T47D (cell line): ENCODE measurements around the gene PTPN4.
"Not testable (repeated sequence)": the region's sequence is repeated elsewhere in the genome, so short reads cannot be mapped to it uniquely, and the experiment has no call there.

ENCODE experiments used
- DNase-seq, 2 experiments: peaks; one replicate each; pipeline versions ENCODE4 v3.0.0 to v3.0.0-alpha.2; 2011 to 2012; ENCODE audit warnings: low read depth in 1 of 2, low spot score in 1 of 2
- JUND ChIP-seq: IDR thresholded peaks from 2 replicates; pipeline ENCODE4 v1.6.1; 2012; ENCODE audit warnings: low read depth
- in situ Hi-C: cut with HindIII; loops from 2 replicates; pipeline ENCODE4 v1.10.0; 2016; ENCODE audit warnings: low sequenced_read_pairs, low pct_unique_long_range_greater_than_20kb

PTPN4 gene

DNA sequence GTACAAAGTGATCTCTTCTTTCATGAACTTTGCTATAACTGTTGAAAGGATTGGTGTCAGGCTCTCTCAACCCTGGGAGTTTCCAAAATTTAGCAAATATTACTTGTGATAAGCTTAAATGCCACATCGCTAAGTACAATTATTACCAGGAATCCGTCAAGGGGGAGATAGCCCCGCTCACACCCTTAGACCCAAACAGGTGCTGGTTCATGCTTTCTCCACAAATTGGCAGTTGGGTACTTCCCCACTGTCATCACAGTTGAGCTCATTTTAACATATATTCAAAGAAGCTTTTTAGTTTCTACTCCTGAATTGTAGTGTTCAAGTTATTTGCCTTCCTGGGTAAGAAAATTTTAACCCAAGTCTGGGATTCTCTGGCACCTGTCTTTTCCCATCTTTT, 223.4 kb downstream of the PTPN4 start:
- TF ChIP-seq JUND: no peak
- in situ Hi-C loops: no loop called here

DNA sequence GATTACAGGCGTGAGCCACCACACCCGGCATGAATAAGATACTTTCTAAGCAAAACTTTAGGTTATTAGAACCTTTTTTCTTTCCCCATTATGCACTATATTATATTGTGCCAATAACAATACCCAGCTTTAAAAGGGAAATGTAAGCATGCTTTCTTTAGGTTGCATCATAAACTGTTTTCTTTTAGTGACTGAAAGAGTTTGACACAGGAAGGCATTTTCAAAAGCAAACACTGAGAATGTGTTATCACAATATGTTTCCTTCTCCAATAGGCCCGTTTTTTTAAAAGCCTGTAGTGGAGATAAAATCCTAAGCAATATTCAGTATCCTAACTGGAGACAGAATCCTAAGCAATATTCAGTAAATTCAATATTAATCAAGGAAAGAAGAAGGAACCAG, 236.4 kb downstream of the PTPN4 start:
- no peak for DNase-seq
- in situ Hi-C loops: no loop called here
- no peak for TF ChIP-seq JUND

More for the DNA sequence above, 223.4 kb downstream of the PTPN4 start:
- no peak for DNase-seq

DNA sequence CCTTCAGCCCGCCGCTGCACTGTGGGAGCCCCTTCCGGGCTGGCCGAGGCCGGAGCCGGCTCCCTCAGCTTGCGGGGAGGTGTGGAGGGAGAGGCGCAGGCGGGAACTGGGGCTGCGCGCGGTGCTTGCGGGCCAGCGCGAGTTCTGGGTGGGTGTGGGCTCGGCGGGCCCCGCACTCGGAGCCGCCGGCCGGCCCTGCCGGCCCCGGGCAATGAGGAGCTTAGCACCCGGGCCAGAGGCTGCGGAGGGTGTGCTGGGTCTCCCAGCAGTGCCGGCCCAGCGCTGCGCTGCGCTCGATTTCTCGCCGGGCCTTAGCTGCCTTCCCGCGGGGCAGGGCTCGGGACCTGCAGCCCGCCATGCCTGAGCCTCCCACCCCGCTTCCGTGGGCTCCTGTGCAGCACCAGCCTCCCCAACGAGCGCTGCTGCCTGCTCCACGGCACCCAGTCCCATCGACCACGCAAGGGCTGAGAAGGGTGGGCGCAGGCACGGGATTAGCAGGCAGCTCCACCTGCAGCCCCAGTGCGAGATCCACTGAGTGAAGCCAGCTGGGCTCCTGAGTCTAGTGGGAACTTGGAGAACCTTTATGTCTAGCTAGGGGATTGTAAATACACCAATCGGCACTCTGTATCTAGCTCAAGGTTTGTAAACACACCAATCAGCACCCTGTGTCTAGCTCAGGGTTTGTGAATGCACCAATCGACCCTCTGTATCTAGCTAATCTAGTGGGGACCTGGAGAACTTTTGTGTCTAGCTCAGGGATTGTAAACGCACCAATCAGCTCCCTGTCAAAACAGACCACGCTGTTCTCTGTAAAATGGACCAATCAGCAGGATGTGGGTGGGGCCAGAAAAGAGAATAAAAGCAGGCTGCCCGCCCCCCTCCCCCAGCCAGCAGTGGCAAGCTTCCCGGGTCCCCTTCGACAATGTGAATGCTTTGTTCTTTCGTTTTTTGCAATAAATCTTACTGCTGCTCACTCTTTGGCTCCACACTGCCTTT, 237.5 kb downstream of the PTPN4 start:
- in situ Hi-C loops, DNase-seq: not testable (repeated sequence)

DNA sequence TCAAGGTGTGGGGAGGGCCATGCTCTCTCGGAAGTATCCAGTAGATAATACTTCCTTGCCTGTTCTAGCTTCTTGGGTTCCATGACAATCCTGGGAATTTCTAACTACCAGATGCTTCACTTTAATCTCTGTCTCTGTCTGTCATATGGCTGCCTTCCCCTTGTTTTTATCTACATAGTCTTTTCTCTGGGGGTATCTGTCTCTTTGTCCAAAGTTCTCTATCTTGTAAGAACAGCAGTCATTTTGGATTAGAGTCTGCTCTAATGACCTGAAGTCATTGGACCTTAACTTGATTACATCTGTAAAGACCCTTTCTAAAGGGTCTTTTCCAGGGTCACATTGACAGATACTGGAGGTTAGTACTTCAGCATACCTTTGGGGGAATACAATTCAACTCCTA, 241.7 kb downstream of the PTPN4 start:
- TF ChIP-seq JUND: no peak
- in situ Hi-C loops: no loop called here

DNA sequence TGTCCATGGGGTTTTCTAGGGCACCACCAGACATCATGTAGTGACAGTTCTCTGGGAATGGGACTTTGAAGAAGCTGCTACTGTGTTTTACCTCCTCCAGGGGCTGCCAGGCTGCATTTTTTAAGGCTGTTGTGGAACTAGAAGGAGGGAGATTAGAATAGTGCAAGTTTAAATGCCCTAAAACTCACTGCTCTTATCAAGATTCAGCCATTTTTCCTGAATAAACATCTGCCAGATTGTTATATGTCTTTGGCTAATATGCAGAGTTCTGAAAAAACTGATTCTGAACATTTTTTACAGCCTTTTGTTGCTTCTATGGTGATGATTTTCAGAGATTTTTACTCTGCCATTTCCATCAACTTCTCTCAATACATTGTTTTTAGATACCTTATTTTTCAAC, 244.5 kb downstream of the PTPN4 start:
- no peak for TF ChIP-seq JUND
- in situ Hi-C loops: no loop called here
- no peak for DNase-seq

More for the DNA sequence above, 241.7 kb downstream of the PTPN4 start:
- no peak for DNase-seq

DNA sequence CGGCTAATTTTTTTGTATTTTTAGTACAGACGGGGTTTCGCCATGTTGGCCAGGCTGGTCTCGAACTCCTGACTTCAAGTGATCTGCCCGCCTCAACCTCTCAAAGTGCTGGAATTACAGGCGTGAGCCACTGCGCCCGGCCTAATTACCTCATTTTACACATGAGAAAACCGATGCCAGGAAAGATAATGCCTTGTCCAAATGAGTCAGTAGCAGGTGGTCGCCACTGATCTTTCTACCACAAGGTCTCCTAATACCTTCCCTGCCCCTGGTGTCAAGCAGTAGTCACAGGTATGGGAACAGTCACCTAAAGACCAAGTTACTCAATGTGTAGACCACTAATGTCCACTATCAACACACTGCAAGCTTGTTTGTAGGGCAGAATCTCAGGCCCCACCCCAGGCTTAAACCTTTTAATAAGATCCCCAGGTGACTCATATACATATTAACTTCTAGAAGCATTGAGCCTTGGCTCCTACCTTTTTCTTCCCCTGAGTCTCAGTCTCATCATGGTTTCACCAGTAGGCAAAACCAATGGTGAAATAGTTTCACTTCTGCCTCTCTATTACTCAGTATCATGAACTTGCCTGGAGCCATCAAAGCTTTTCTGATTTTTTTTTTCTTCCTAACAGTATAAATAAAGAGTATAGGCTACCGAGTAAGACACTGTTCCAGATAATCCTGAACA, 246.3 kb downstream of the PTPN4 start:
- in situ Hi-C loops: no loop called here
- no peak for DNase-seq

DNA sequence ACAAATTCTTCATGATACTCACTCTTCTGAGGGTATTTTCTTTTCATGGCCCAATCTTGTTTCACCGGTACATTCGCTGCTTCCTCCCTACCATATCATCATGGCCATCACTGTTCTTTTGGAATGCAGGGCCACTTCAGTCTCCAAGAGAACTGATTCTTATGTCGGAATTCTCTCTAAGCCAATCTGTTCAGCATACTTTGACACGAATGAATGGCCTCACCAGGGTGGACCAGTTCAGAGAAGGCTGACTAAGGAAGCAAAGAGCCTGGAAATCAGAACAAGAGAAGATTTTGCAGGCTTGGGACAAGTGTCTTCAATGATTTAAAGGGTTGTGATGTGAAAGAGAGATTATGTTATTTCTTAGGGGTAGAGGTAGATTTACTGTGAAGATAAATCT, 248.1 kb downstream of the PTPN4 start:
- no peak for TF ChIP-seq JUND
- in situ Hi-C loops: no loop called here
- DNase-seq: no peak

More for the DNA sequence above, 246.3 kb downstream of the PTPN4 start:
- no peak for TF ChIP-seq JUND

DNA sequence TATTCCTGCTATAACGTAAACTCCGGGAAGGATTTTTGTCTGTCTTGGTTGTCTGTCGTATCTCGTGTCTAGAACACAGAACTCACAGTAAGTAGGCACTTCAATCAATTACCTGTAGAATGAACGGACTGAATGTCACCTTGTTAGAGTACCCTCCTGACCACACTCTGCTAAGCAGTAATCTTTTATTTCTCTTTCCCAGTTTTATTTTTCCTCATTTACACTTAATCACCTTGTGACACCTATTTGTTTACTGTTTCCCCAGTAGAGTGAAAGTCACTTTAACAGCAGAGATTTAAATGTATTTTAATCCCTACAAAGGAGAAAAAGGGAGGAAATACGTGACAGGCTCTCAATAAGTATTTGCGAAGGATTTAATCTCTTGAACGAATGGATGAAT, 252.6 kb downstream of the PTPN4 start:
- in situ Hi-C loops: no loop called here
- DNase-seq: peak in 1 of 2 experiments; percentile 12
- no peak for TF ChIP-seq JUND

DNA sequence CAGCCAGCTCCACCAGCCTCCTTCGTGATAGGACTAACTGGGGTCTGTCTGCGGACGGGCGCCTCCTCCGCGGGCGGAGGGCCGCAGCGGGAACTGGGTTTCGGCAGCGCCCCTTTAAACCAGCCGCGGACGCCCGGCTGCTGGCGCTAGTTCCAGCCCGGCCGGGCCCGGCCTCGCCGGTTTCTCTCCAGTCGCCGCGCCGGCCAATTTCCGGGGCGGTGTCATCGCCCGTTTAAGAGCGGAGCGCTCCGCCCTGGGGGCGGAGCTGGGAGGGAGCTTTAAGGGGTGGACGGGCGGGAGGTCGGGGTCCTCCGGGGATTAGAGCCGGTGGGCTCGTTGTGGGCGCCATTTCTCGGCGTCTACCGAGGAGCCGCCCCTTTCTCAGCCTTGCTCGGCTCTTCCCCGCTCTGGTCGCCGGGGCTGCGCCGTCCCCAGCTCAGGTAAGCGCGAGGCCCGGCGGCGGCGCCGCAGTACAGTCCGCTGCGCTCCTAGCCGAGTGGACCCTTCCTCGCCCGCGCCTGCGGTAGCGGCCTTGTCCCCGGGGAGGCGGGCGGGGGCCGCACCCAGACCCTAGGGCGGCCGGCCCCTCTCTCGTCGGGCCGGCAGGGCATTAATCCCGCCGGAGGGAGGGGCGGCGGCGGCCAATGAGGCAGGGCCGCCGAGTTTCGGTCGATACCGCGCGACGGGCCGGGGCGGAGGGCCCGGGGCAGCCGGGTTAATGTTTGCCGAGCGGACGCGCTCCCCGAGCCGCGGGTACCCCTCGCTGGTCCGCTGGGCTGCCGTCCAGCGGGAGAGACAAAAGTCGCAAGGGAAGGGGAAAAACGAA, 253.3 kb downstream of the PTPN4 start, which contains the start of gene EPB41L5:
Gene EPB41L5, plus strand, starts transcription at position 307 of the 826 bp plus-strand sequence. CDS start 6,008 bp downstream, outside the sequence.
- in situ Hi-C loops: no loop called here
- DNase-seq: peak; percentile 69 to 93
- no peak for TF ChIP-seq JUND

DNA sequence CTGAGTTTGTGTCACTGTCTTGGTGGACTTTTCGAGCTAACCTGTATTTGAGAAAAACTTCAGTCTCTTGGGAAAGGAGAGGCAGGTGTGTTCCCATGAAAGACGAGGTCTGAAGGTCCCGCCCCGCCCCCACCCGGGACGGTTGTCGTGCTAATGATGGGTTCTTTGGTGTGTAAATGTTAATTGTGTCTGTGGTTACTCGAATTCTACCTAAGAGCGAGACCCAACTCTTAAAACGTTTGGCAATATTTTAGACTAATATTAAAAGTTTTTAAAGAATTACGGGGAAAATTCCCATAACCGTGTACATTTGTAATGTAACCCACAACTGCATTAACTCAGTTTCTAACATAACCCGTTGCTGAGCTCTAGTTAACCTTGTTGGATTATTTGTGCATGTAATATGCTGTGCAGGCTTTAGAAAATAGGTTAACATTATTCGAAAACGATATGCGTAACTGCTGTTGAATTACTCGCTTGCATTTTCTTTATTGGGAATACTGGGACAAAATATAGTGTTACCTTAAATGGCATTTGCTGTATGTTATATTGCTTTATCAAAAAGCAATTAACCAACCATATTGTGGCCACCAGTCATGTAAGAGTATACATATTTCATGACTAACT, 254.0 kb downstream of the PTPN4 start:
- in situ Hi-C loops: no loop called here
- TF ChIP-seq JUND: no peak
- peak in 1 of 2 experiments; percentile 50 for DNase-seq

DNA sequence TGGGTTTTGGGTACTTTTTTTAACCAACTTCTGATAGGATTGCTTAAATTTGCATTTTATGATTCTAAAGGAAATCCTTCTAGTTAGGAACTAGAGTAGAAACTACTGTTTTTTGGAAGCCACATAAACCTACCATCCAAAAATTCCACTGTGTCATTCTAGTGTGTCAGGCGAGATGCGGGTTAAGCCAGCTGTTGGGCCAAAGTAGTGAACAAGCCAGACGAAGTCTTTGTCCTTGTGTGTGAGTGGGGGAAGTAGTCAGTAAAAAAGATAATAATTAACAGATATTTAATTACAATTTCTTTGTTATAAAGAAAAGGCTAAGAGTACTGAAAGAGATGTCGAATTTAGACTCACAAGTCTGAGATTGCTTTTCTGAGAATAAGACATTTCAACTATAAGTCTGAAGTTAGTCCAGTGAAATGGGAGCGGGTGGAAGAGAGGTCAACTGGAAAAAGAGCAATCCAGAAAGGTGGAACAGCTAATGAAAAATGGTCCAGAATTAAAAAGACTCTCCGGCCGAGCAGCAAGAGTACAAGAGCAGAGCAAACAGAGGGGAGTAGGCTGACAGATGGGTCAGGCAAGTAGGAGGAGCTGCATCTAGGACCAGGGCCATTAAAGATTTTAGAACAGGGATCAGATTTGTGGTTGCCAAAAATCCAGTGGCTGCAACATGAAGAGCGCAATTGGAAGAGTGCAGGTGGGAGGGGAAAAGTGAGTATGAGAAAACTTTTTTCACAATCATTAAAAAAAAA, 254.7 kb downstream of the PTPN4 start:
- DNase-seq: no peak
- no peak for TF ChIP-seq JUND
- in situ Hi-C loops: no loop called here

DNA sequence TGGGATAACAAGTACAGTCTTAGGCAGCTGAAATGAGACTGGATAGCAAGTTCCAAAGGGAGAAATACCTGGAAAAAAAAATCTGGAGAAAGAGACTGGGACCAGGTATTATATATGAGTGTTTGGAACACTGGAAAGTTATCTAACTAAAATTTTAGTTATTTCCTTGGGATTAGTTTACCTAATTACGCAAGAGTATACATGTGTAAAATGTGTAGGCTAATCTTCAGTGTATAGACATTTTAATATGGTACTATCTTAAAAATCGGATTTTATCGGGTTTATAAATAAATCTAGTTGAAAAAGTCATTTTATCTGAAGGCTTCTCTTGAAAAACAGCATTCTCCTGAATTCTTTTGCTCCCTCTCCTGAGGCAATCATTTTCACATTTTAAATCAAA, 257.1 kb downstream of the PTPN4 start:
- DNase-seq: no peak
- TF ChIP-seq JUND: no peak
- in situ Hi-C loops: no loop called here
